NT2/D1 (cell line): ENCODE measurements around the gene MYO5C.

Experiments
- DNase-seq: peaks from one replicate; pipeline ENCODE4 v3.0.0-alpha.2; 2011; ENCODE audit warnings: low read depth, low spot score
- H3K27me3 ChIP-seq: 2 replicates; pipeline ENCODE4 v1.6.0; 2011; ENCODE audit warnings: mild to moderate bottlenecking; ENCODE audit not compliant: insufficient read length, insufficient read depth
- H3K36me3 ChIP-seq: 2 replicates; pipeline ENCODE4 v1.6.1; 2011; ENCODE audit warnings: mild to moderate bottlenecking, low read length, mixed read lengths; ENCODE audit not compliant: insufficient read depth, insufficient read length
- H3K4me1 ChIP-seq: 2 replicates; pipeline ENCODE4 v1.5.1; 2011; ENCODE audit not compliant: insufficient read depth, insufficient read length
- H3K4me3 ChIP-seq: 2 replicates; pipeline ENCODE4 v1.5.1; 2011; ENCODE audit warnings: low read depth; ENCODE audit not compliant: insufficient read length
- H3K9ac ChIP-seq: 2 replicates; pipeline ENCODE4 v1.6.0; 2011; ENCODE audit warnings: low read depth; ENCODE audit not compliant: insufficient read length
- H3K9me3 ChIP-seq: 2 replicates; pipeline ENCODE4 v1.5.1; 2011; ENCODE audit warnings: mild to moderate bottlenecking, low read length; ENCODE audit not compliant: insufficient read depth
- SUZ12 ChIP-seq: IDR thresholded peaks from 2 replicates; pipeline ENCODE4 v1.6.1; 2011; ENCODE audit not compliant: insufficient read length, insufficient read depth; ENCODE audit errors: extremely low read depth
- YY1 ChIP-seq: IDR thresholded peaks from 2 replicates; pipeline ENCODE4 v1.6.1; 2011; ENCODE audit not compliant: insufficient read length, insufficient read depth
- ZNF274 ChIP-seq: IDR thresholded peaks from 2 replicates; pipeline ENCODE4 v1.6.1; 2011; ENCODE audit warnings: mild to moderate bottlenecking, low read depth, low read length

The MYO5C gene

DNA sequence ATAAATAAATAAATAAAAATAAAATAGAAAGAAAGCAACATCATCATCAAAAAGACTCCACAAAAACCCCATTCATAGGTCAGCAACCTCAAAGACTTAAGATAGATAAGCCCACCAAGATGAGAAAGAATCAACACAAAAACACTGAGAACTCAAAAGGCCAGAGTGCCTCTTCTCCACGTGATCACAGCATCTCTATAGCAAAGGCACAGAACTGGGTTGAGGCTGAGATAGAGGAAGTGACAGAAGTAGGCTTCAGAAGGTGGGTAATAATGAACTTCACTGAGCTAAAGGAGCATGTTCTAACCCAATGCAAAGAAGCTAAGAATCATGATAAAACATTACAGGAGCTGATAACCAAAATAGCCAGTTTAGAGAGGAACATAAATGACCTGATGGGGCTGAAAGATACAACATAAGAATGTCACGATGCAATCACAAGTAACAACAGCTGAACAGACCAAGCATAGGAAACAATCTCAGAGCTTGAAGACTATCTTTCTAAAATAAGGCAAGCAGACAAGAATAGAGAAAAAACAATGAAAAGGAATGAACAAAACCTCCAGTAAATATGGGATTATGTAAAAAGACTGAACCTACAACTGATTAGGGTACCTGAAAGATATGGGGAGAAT, 130.9 kb downstream of the MYO5C start:
- no peaks in the 10 kb centered on the region for H3K4me1 ChIP-seq
- no peaks in the 10 kb centered on the region for H3K9me3 ChIP-seq
- TF ChIP-seq YY1 (no peak), ZNF274 (no peak), SUZ12 (no peak)
- H3K36me3 ChIP-seq: peaks cover 10% of the 10 kb centered on the region
- H3K4me3 ChIP-seq: no peak overlapping the region
- H3K9ac ChIP-seq: no peak overlapping the region
- DNase-seq: no peak
- no peaks in the 10 kb centered on the region for H3K27me3 ChIP-seq

- TF ChIP-seq SUZ12 (no peak), YY1 (no peak), ZNF274 (no peak)
- H3K9ac ChIP-seq: no peak overlapping the region
- no peaks in the 10 kb centered on the region for H3K27me3 ChIP-seq
- no peaks in the 10 kb centered on the region for H3K4me1 ChIP-seq
- H3K9me3 ChIP-seq: no peaks in the 10 kb centered on the region
- DNase-seq: no peak
- peaks cover 13% of the 10 kb centered on the region for H3K36me3 ChIP-seq
- no peak overlapping the region for H3K4me3 ChIP-seq
Measured at GRCh38 chr15:52163321-52164190, 132.0 kb downstream of the MYO5C start.

GRCh38 chr15:52162876-52163275, 132.7 kb downstream of the MYO5C start:
- Histone ChIP-seq H3K4me1 (no peaks in the 10 kb centered on the region), H3K9me3 (no peaks in the 10 kb centered on the region), H3K36me3 (peaks cover 13% of the 10 kb centered on the region), H3K9ac (no peak overlapping the region), H3K4me3 (no peak overlapping the region), H3K27me3 (no peaks in the 10 kb centered on the region)
- no peak for DNase-seq
- TF ChIP-seq SUZ12: no peak
- no peak for TF ChIP-seq ZNF274
- no peak for TF ChIP-seq YY1

- TF ChIP-seq YY1: no peak
- TF ChIP-seq ZNF274: no peak
- no peak for TF ChIP-seq SUZ12
- no peak overlapping the region for H3K9ac ChIP-seq
- H3K9me3 ChIP-seq: no peaks in the 10 kb centered on the region
- H3K4me3 ChIP-seq: no peak overlapping the region
- DNase-seq: no peak
- H3K4me1 ChIP-seq: no peaks in the 10 kb centered on the region
- peaks cover 13% of the 10 kb centered on the region for H3K36me3 ChIP-seq
- H3K27me3 ChIP-seq: no peaks in the 10 kb centered on the region
Measured at GRCh38 chr15:52162260-52162659, 133.3 kb downstream of the MYO5C start.

- TF ChIP-seq ZNF274: no peak
- no peak for TF ChIP-seq YY1
- TF ChIP-seq SUZ12: no peak
- H3K9ac ChIP-seq: no peak overlapping the region
- no peaks in the 10 kb centered on the region for H3K9me3 ChIP-seq
- DNase-seq: no peak
- no peak overlapping the region for H3K4me3 ChIP-seq
- no peaks in the 10 kb centered on the region for H3K27me3 ChIP-seq
- peaks cover 13% of the 10 kb centered on the region for H3K36me3 ChIP-seq
- no peaks in the 10 kb centered on the region for H3K4me1 ChIP-seq
Measured at GRCh38 chr15:52161406-52161966, 134.1 kb downstream of the MYO5C start.

DNA sequence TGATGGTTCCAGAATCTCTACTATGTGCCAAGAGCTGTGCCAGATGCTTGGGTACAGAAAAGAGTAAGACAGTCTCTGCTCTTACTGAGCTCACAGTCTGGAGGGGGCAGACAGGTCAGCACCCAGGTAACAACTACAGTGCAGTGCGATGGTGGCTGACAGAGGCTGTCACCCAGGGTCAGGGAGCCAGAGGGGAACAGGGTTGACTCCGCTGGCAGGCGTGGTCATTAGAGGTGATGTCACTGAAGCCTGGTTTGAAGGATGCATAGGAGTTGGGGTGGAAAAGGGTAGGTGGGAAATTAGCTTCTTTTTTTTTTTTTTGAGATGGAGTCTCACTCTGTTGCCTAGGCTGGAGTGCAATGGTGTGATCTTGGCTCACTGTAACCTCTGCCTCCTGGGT, 136.0 kb downstream of the MYO5C start:
- Histone ChIP-seq H3K9ac (no peak overlapping the region), H3K27me3 (no peaks in the 10 kb centered on the region), H3K36me3 (peaks cover 13% of the 10 kb centered on the region), H3K4me1 (no peaks in the 10 kb centered on the region), H3K4me3 (no peak overlapping the region), H3K9me3 (no peaks in the 10 kb centered on the region)
- DNase-seq: no peak
- TF ChIP-seq ZNF274 (no peak), YY1 (no peak), SUZ12 (no peak)
